ENCODE results near the gene AREG.

DNA sequence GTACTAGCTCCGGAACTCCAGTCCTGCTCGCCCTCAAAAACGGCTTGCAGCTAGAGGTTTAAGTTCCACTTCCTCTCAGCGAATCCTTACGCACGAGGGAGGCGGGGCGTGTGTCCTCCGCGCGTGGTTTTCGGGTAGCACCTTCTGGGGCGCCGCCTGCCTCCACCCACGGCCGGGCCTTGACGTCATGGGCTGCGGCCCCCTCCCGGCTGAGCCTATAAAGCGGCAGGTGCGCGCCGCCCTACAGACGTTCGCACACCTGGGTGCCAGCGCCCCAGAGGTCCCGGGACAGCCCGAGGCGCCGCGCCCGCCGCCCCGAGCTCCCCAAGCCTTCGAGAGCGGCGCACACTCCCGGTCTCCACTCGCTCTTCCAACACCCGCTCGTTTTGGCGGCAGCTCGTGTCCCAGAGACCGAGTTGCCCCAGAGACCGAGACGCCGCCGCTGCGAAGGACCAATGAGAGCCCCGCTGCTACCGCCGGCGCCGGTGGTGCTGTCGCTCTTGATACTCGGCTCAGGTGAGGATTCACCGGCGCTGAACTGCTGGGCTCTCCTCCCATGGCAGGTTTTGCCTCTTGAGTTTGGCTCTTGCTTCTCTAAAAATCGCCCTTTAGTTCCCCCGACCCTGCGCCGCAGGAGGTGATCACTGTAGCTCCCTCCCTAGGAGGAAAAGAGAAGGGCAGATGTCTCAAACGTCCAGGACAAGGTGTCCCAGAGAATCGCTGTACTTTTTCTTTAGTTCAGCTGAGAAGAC is at the start of gene AREG:
- TF ChIP-seq, protein P1, sequence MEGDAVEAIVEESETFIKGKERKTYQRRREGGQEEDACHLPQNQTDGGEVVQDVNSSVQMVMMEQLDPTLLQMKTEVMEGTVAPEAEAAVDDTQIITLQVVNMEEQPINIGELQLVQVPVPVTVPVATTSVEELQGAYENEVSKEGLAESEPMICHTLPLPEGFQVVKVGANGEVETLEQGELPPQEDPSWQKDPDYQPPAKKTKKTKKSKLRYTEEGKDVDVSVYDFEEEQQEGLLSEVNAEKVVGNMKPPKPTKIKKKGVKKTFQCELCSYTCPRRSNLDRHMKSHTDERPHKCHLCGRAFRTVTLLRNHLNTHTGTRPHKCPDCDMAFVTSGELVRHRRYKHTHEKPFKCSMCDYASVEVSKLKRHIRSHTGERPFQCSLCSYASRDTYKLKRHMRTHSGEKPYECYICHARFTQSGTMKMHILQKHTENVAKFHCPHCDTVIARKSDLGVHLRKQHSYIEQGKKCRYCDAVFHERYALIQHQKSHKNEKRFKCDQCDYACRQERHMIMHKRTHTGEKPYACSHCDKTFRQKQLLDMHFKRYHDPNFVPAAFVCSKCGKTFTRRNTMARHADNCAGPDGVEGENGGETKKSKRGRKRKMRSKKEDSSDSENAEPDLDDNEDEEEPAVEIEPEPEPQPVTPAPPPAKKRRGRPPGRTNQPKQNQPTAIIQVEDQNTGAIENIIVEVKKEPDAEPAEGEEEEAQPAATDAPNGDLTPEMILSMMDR (conservative IDR thresholded peaks at IDR 0.05): peak; percentile 69; the same call in 1 of the 2 replicates
- no peak for TF ChIP-seq EZH2 (IDR thresholded peaks at IDR 0.05; ENCODE audit: low read depth)
